HT-29 (cell line): ENCODE results near the gene ANKRD29. TPM values are rescaled to one million over a fixed set of nuclear protein-coding genes. Genes with fewer than 3 reads are reported as not detected.
"Not testable (repeated sequence)": the region's sequence is repeated elsewhere in the genome, so short reads cannot be mapped to it uniquely, and the experiment has no call there.

ENCODE experiments used
- DNase-seq: peaks from one replicate; pipeline ENCODE4 v3.0.0-alpha.2; 2015; ENCODE audit warnings: low spot score
- total RNA-seq: library from RNA; depleted of rRNA; stranded (reverse); fragments of >200 nt; shearing (Covaris generic); gene quantifications from 2 replicates; pipeline ENCODE4 v1.2.3, GENCODE V29; 2014

Gene ANKRD29
- total RNA-seq, 1 experiment from 2014 or later = 3.1 TPM

- no peak for DNase-seq
These were observed 78.4 kb downstream of the ANKRD29 start for GRCh38 chr18:23584019-23584983.

- no peak for DNase-seq
These were observed 79.4 kb downstream of the ANKRD29 start for GRCh38 chr18:23583071-23583865.

GRCh38 chr18:23580677-23581367 is 81.9 kb downstream of the ANKRD29 start:
- DNase-seq = no peak

GRCh38 chr18:23578891-23579653 is 83.6 kb downstream of the ANKRD29 start:
- no peak for DNase-seq

GRCh38 chr18:23578067-23578701 is 84.5 kb downstream of the ANKRD29 start:
- DNase-seq = no peak

- not testable (repeated sequence) for DNase-seq
These were observed 85.2 kb downstream of the ANKRD29 start for GRCh38 chr18:23577521-23577920.

- no peak for DNase-seq
These were observed 87.4 kb downstream of the ANKRD29 start for GRCh38 chr18:23575309-23575651.

- no peak for DNase-seq
These were observed 88.0 kb downstream of the ANKRD29 start for GRCh38 chr18:23574611-23575308.

- DNase-seq = no peak
These were observed 88.9 kb downstream of the ANKRD29 start for GRCh38 chr18:23573626-23574431.

- DNase-seq = no peak
These were observed 89.7 kb downstream of the ANKRD29 start for GRCh38 chr18:23573020-23573419.

- DNase-seq = no peak
These were observed 90.1 kb downstream of the ANKRD29 start for GRCh38 chr18:23572570-23572969.

- no peak for DNase-seq
These were observed 90.7 kb downstream of the ANKRD29 start for GRCh38 chr18:23572012-23572411.

- no peak for DNase-seq
These were observed 91.7 kb downstream of the ANKRD29 start for GRCh38 chr18:23570912-23571504.

- DNase-seq = no peak
These were observed 93.2 kb downstream of the ANKRD29 start for GRCh38 chr18:23569299-23570063.

GRCh38 chr18:23568281-23569138 is 94.2 kb downstream of the ANKRD29 start:
- no peak for DNase-seq

- no peak for DNase-seq
These were observed 95.0 kb downstream of the ANKRD29 start for GRCh38 chr18:23567671-23568070.

- DNase-seq = no peak
These were observed 96.7 kb downstream of the ANKRD29 start for GRCh38 chr18:23565916-23566547.
